OCI-LY1 (cell line): Measurements from ENCODE around the gene ADSS2.

ENCODE experiments used
- CTCF ChIP-seq: fragments of 200-600 bp; sonication (generic), shearing (Covaris generic); IDR thresholded peaks from 2 replicates; pipeline ENCODE4 v1.5.1; 2017; ENCODE audit warnings: mild to moderate bottlenecking, antibody characterized with exemption, low read length, moderate library complexity, mixed read lengths
- EZH2 ChIP-seq: fragments of 200-600 bp; sonication (generic), shearing (Covaris generic); IDR thresholded peaks from 2 replicates; pipeline ENCODE4 v1.8.0; 2017; ENCODE audit warnings: borderline replicate concordance, mixed run types, mild to moderate bottlenecking, antibody characterized with exemption, low read length, moderate library complexity, mixed read lengths

- TF ChIP-seq CTCF = no peak
- TF ChIP-seq EZH2 = no peak
Observed at GRCh38 chr1:244419024-244419423, 32.7 kb downstream of the ADSS2 start.
